Measurements from ENCODE around the gene SLC25A21.

SLC25A21 gene

DNA sequence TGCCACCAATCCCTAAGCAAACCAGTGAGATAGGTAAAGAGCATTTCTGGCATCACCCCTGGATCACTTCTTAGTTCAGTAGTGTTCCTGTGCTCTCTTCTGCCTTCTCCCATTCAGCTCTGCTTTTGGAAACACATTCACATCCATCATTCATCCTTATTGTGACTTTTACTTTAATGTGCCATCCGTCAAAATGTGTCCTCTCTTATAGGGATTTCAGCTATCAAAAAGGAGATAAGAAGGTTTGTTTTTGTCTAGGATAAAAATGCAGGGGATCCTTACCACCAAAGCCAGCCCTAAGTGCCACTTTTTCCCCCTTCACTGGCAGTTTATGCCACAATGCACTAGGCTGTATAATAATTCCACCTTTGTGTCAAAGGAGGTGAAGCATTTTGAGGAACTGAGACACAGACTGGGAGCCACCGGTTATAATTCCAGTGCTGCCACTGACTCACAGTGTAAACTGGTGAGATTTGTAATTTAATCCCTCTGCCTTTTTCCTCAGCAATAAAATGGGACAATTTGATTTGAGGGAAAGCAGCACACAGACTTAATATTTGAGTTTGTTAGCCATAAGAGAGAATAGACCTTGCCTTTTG lies 352.2 kb downstream of the SLC25A21 start:
- TF ChIP-seq CEBPB (IDR thresholded peaks at IDR 0.05) = no peak
- TF ChIP-seq, protein P1, sequence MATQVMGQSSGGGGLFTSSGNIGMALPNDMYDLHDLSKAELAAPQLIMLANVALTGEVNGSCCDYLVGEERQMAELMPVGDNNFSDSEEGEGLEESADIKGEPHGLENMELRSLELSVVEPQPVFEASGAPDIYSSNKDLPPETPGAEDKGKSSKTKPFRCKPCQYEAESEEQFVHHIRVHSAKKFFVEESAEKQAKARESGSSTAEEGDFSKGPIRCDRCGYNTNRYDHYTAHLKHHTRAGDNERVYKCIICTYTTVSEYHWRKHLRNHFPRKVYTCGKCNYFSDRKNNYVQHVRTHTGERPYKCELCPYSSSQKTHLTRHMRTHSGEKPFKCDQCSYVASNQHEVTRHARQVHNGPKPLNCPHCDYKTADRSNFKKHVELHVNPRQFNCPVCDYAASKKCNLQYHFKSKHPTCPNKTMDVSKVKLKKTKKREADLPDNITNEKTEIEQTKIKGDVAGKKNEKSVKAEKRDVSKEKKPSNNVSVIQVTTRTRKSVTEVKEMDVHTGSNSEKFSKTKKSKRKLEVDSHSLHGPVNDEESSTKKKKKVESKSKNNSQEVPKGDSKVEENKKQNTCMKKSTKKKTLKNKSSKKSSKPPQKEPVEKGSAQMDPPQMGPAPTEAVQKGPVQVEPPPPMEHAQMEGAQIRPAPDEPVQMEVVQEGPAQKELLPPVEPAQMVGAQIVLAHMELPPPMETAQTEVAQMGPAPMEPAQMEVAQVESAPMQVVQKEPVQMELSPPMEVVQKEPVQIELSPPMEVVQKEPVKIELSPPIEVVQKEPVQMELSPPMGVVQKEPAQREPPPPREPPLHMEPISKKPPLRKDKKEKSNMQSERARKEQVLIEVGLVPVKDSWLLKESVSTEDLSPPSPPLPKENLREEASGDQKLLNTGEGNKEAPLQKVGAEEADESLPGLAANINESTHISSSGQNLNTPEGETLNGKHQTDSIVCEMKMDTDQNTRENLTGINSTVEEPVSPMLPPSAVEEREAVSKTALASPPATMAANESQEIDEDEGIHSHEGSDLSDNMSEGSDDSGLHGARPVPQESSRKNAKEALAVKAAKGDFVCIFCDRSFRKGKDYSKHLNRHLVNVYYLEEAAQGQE (IDR thresholded peaks at IDR 0.05; ENCODE audit: low read depth) = no peak
- TF ChIP-seq ZBTB7A (IDR thresholded peaks at IDR 0.05; ENCODE audit: low read depth) = no peak
- TF ChIP-seq TCF12 (IDR thresholded peaks at IDR 0.05; ENCODE audit: low read depth) = no peak
- TF ChIP-seq YY1 (IDR thresholded peaks at IDR 0.05; ENCODE audit: low read depth) = no peak
- no peak for TF ChIP-seq NFIC (IDR thresholded peaks at IDR 0.05)

DNA sequence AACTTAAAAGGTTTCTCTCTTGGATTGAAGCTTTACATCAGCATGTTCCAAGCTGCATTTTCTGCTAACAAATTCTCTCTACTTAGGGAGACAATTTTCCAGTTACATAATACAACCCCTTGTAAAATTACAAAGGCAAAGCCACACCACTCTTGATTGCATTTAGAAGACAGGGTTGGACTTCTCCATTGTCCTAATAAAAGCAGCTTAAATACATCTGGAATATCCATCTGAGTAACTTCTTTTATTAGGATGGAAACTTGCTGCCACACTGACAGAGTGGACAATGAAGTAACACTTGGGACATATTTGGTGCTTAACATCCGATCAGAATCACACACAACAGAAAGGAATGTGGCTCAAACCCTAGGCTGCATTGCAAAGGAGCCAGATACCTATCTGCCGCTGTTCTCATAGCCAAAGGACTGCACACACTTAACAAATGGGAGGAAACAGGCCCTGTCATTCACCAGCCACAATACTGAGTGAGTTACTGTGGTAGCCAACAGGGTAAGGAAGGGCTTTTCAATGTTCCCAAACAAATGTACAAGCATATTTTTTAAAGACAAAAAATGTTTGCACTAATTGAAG lies 353.5 kb downstream of the SLC25A21 start:
- TF ChIP-seq, protein P1 (IDR thresholded peaks at IDR 0.05; ENCODE audit: low read depth) = no peak
- TF ChIP-seq TCF12 (IDR thresholded peaks at IDR 0.05; ENCODE audit: low read depth) (no peak), YY1 (IDR thresholded peaks at IDR 0.05; ENCODE audit: low read depth) (no peak), CREB1 (IDR thresholded peaks at IDR 0.05; ENCODE audit: low read depth) (no peak), FOXM1 (IDR thresholded peaks at IDR 0.05; ENCODE audit: borderline replicate concordance, low read depth) (no peak), TAF1 (IDR thresholded peaks at IDR 0.05; ENCODE audit: low read depth) (no peak), ZBTB7A (IDR thresholded peaks at IDR 0.05; ENCODE audit: low read depth) (no peak), CEBPB (IDR thresholded peaks at IDR 0.05) (no peak), TEAD4 (IDR thresholded peaks at IDR 0.05) (no peak)
- TF ChIP-seq, protein P2, sequence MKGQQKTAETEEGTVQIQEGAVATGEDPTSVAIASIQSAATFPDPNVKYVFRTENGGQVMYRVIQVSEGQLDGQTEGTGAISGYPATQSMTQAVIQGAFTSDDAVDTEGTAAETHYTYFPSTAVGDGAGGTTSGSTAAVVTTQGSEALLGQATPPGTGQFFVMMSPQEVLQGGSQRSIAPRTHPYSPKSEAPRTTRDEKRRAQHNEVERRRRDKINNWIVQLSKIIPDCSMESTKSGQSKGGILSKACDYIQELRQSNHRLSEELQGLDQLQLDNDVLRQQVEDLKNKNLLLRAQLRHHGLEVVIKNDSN (IDR thresholded peaks at IDR 0.05) = no peak

DNA sequence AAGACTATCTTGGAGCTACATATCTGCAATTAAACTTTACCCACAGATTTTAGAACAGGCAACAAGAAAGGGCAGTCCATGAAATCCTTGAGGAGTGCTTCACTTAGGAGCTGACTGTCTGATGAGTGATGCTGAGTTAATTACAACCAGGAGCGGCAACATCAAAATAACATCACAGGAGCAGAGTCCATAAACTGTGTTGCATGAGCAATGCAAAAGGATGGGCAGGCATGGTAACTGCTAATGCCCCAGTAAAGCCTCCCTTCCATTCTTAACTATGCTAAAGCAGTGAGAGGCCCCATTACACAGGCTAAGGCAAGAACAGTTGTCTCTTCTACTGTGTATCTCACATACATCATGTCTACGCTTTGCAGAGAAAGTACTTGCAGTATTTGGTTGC lies 354.2 kb downstream of the SLC25A21 start:
- TF ChIP-seq NFIC (IDR thresholded peaks at IDR 0.05) (no peak), FOXM1 (IDR thresholded peaks at IDR 0.05; ENCODE audit: borderline replicate concordance, low read depth) (no peak), EGR1 (IDR thresholded peaks at IDR 0.05) (no peak), EP300 (IDR thresholded peaks at IDR 0.05; ENCODE audit: borderline replicate concordance) (no peak), TAF1 (IDR thresholded peaks at IDR 0.05; ENCODE audit: low read depth) (no peak), TEAD4 (IDR thresholded peaks at IDR 0.05) (no peak), CREB1 (IDR thresholded peaks at IDR 0.05; ENCODE audit: low read depth) (no peak), CEBPB (IDR thresholded peaks at IDR 0.05) (no peak), TCF12 (IDR thresholded peaks at IDR 0.05; ENCODE audit: low read depth) (no peak), RAD21 (IDR thresholded peaks at IDR 0.05; ENCODE audit: low read depth) (no peak), ZBTB7A (IDR thresholded peaks at IDR 0.05; ENCODE audit: low read depth) (no peak), YY1 (IDR thresholded peaks at IDR 0.05; ENCODE audit: low read depth) (no peak)
- TF ChIP-seq, protein P2 (IDR thresholded peaks at IDR 0.05) = no peak
- TF ChIP-seq, protein P3, sequence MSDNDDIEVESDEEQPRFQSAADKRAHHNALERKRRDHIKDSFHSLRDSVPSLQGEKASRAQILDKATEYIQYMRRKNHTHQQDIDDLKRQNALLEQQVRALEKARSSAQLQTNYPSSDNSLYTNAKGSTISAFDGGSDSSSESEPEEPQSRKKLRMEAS (IDR thresholded peaks at IDR 0.05) = no peak
- TF ChIP-seq, protein P1 (IDR thresholded peaks at IDR 0.05; ENCODE audit: low read depth) = no peak

DNA sequence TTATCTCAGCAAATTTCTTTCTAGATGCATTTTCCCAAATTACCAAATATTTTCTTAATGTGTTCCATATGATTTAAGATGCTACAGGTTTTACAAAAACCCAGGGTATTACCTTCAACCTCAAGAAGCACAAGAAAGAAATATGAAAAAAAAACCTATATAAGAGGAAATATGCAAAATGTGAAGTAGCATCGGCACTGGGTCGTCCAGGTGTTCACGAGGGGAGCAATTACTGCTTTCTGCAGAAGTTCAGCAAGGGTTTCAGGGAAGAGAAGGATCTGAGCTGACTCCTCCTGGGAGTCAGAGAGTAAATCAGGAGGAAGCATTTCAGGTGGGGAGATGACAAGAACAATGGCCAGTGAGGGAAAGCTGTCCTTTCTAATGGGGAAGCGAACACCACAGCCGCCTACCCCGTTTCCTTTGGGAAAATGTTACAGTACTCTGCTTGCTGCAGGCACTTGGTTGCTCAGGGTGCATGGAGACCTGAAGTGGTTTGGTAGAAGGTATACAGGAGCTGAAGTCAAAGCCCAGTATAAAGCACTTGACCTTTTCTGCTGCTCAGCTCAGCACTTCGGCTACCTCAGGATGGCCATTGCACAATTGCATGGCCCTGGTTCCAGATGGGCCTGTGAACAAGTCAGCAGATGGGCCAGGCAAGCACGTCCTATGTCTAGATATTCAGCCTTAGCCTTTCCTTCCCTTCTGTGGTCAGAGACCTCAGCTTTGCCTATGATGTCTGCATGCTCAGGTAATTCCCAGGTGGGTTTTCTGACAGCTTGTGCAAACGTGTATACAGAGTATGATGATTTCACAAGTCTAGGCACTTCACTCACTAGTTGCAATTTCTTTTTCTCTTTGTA lies 355.1 kb downstream of the SLC25A21 start:
- TF ChIP-seq EP300 (IDR thresholded peaks at IDR 0.05; ENCODE audit: borderline replicate concordance) (no peak), ZBTB7A (IDR thresholded peaks at IDR 0.05; ENCODE audit: low read depth) (no peak), TEAD4 (IDR thresholded peaks at IDR 0.05) (no peak), CEBPB (IDR thresholded peaks at IDR 0.05) (no peak), TCF12 (IDR thresholded peaks at IDR 0.05; ENCODE audit: low read depth) (no peak), NFIC (IDR thresholded peaks at IDR 0.05) (no peak), FOXM1 (IDR thresholded peaks at IDR 0.05; ENCODE audit: borderline replicate concordance, low read depth) (no peak), RAD21 (IDR thresholded peaks at IDR 0.05; ENCODE audit: low read depth) (no peak), EGR1 (IDR thresholded peaks at IDR 0.05) (no peak), YY1 (IDR thresholded peaks at IDR 0.05; ENCODE audit: low read depth) (no peak), CREB1 (IDR thresholded peaks at IDR 0.05; ENCODE audit: low read depth) (no peak), TAF1 (IDR thresholded peaks at IDR 0.05; ENCODE audit: low read depth) (no peak)
- TF ChIP-seq, protein P3 (IDR thresholded peaks at IDR 0.05) = no peak
- TF ChIP-seq, protein P2 (IDR thresholded peaks at IDR 0.05) = no peak
- TF ChIP-seq, protein P1 (IDR thresholded peaks at IDR 0.05; ENCODE audit: low read depth) = no peak
